Kidney glomerular epithelial cell (primary cell): ENCODE data around the gene CAMK2G.

Experiments used
- DNase-seq: peaks from one replicate; lab custom pipeline; 2025; lab: John Stamatoyannopoulos, UW

Gene CAMK2G

DNA sequence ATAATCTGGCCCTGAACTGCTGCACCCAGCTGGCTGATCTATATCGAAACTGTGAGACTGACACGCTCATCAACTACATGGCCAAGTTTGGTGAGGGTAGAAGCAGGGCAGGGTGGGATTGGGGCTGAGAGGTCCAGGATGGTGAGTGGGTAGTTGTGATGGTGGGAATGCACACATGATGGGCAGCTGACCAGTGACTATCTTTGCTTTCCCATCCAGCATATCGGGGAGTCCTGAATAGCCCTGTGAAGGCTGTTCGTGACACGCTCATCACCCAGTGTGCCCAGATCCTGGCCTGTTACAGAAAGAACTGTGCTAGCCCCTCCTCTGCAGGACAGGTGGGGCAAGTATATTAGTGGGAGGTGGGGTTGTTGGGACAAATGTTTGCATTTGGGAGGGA lies 105.0 kb downstream of the CAMK2G start:
- no peak for DNase-seq

- no peak for DNase-seq
Observed at GRCh38 chr10:73768881-73769280, 105.5 kb downstream of the CAMK2G start.

DNA sequence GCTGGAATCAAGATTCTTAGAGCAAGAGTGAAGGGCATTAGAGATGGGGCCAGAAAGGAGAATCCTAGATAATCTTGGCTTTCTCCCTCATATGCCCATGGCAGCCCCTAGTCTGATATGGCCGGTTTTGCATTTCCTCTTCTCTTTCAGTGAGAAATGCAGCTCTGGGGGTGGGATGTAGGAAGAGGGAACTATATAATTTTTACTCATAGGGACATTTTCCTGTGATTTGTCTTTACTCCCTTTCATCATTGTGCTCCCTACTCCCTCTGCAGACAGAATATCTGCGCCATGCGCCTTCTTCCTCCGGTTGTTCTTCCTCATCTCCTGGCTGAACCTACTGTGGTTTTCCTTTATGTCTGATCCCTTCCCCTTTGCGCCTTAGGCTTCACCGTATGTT lies 109.3 kb downstream of the CAMK2G start:
- no peak for DNase-seq

DNA sequence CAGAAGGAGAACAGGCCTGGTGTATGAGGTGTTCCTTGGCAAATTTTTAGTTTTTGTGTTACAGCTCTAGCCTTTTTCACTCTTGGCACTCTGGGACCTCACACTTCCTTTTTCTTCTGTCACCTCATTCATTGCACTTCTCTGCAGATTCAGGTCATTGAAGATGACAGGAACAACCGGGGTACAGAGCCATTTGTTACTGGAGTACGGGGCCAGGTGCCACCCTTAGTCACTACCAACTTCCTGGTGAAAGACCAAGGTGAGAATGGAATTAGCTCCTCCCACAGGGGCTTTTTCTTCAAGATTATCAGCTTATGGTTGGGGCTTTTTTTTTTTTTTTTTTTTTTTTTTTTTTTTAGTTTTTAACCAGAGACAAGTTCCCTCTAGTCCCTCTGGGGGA lies 111.0 kb downstream of the CAMK2G start:
- no peak for DNase-seq

GRCh38 chr10:73762915-73763314 lies 111.4 kb downstream of the CAMK2G start:
- DNase-seq: peak; percentile 62
